CD8-positive, alpha-beta memory T cell (primary cell): Measurements from ENCODE around the gene LMAN2. TPM values are rescaled to one million over a fixed set of nuclear protein-coding genes. Genes with fewer than 3 reads are reported as not detected.

Source experiments
- CTCF ChIA-PET: fragments of 350-600 bp; sonication (Branson Sonifier 250); formaldehyde crosslinking; loops from one replicate; lab custom pipeline; 2021; ENCODE audit warnings: antibody characterized with exemption; lab: Charles Lee
- POLR2A ChIA-PET: fragments of 350-600 bp; sonication (Branson Sonifier 250); formaldehyde crosslinking; loops from one replicate; lab custom pipeline; 2021; ENCODE audit warnings: antibody characterized with exemption; lab: Charles Lee
- DNase-seq, 5 donors: peaks; one replicate each; pipeline versions ENCODE4 v3.0.0 to v3.0.0-alpha.2; 2020 to 2022; ENCODE audit warnings: mixed read lengths in 1 of 5
- H3K27ac ChIP-seq: one replicate; pipeline ENCODE4 v1.7.0; 2013; ENCODE audit warnings: low read depth, mild to moderate bottlenecking, low read length, moderate library complexity
- H3K27me3 ChIP-seq: 2 replicates; pipeline ENCODE4 v1.7.0; 2013; ENCODE audit warnings: low read length, mild to moderate bottlenecking; ENCODE audit not compliant: insufficient read depth, poor library complexity, severe bottlenecking
- H3K36me3 ChIP-seq: 2 replicates; pipeline ENCODE4 v1.7.0; 2013; ENCODE audit warnings: mild to moderate bottlenecking, low read length, moderate library complexity; ENCODE audit not compliant: insufficient read depth
- H3K4me1 ChIP-seq: 2 replicates; pipeline ENCODE4 v1.7.0; 2013; ENCODE audit warnings: mild to moderate bottlenecking, low read length, moderate library complexity; ENCODE audit not compliant: insufficient read depth
- H3K4me3 ChIP-seq: 2 replicates; pipeline ENCODE4 v1.7.0; 2013; ENCODE audit warnings: mild to moderate bottlenecking, low read length
- H3K9me3 ChIP-seq: 2 replicates; pipeline ENCODE4 v1.7.0; 2013; ENCODE audit warnings: mild to moderate bottlenecking, low read length
- H3K27ac Mint-ChIP-seq, 8 donors: one replicate each; pipeline ENCODE4 v1.8.0; 2020 to 2021; ENCODE audit warnings: mixed read lengths in 8 of 8, mild to moderate bottlenecking in 6 of 8, inconsistent platforms in 3 of 8, moderate library complexity in 3 of 8
- H3K27me3 Mint-ChIP-seq, 2 donors: one replicate each; pipeline ENCODE4 v1.8.0; 2020 to 2021; ENCODE audit warnings: mixed read lengths in 2 of 2, mild to moderate bottlenecking in 1 of 2, moderate library complexity in 1 of 2
- H3K36me3 Mint-ChIP-seq, 3 donors: one replicate each; pipeline ENCODE4 v1.8.0; 2020 to 2021; ENCODE audit warnings: mixed read lengths in 3 of 3, inconsistent platforms in 1 of 3, mild to moderate bottlenecking in 1 of 3
- H3K4me1 Mint-ChIP-seq, 3 donors: one replicate each; pipeline ENCODE4 v1.8.0; 2020 to 2021; ENCODE audit warnings: mixed read lengths in 3 of 3, inconsistent platforms in 1 of 3, mild to moderate bottlenecking in 1 of 3
- H3K4me3 Mint-ChIP-seq, 7 donors: one replicate each; pipeline ENCODE4 v1.8.0; 2020 to 2021; ENCODE audit warnings: mixed read lengths in 7 of 7, mild to moderate bottlenecking in 6 of 7, moderate library complexity in 4 of 7, inconsistent platforms in 2 of 7
- H3K9me3 Mint-ChIP-seq, 5 donors: one replicate each; pipeline ENCODE4 v1.8.0; 2020 to 2022; ENCODE audit warnings: mixed read lengths in 5 of 5, mild to moderate bottlenecking in 3 of 5, moderate library complexity in 2 of 5, inconsistent platforms in 1 of 5
- polyA plus RNA-seq: library from polyadenylated mRNA; unstranded; fragments of 300-500 nt; fragmentation: Illumina TruSeq; gene quantifications from one replicate; pipeline ENCODE4 v1.2.3, GENCODE V29; 2021
- total RNA-seq, 2 experiments: library from RNA; stranded (reverse); gene quantifications; one replicate each; pipeline ENCODE4 v1.2.3, GENCODE V29; 2021

Gene LMAN2
- total and polyA plus RNA-seq, 3 experiments from 2014 or later, result 112 to 276 (median 126) TPM

- H3K27me3 Mint-ChIP-seq, result no peaks in the 10 kb centered on the region
- Histone ChIP-seq H3K36me3 (peaks cover 77% of the 10 kb centered on the region), H3K9me3 (no peaks in the 10 kb centered on the region), H3K27ac (no peak overlapping the region), H3K27me3 (no peaks in the 10 kb centered on the region), H3K4me3 (no peak overlapping the region), H3K4me1 (peaks cover 12% of the 10 kb centered on the region)
- ChIA-PET CTCF (interaction anchor here (1.3 kb wide), 1 partner anchor 222 kb away, joined by 3 read pairs; no protein-coding TSS in a partner anchor), POLR2A (no interaction called here)
- H3K4me1 Mint-ChIP-seq, result peaks cover 17 to 26% (median 22%) of the 10 kb centered on the region in 3 donors
- no peaks in the 10 kb centered on the region for H3K9me3 Mint-ChIP-seq
- no peak for DNase-seq
- peak overlapping the region in 1 of 8 donors; percentile 50 for H3K27ac Mint-ChIP-seq
- peaks cover 14 to 87% (median 25%) of the 10 kb centered on the region in 3 donors for H3K36me3 Mint-ChIP-seq
- peak overlapping the region in 1 of 7 donors; percentile 48 for H3K4me3 Mint-ChIP-seq
These were observed 15.8 kb downstream of the LMAN2 start for GRCh38 chr5:177335701-177336065.

- H3K4me1 ChIP-seq, result peaks cover 12% of the 10 kb centered on the region
- no peaks in the 10 kb centered on the region for H3K9me3 ChIP-seq
- peaks cover 14 to 29% (median 20%) of the 10 kb centered on the region in 3 donors for H3K4me1 Mint-ChIP-seq
- DNase-seq, result no peak
- no peaks in the 10 kb centered on the region for H3K27me3 Mint-ChIP-seq
- H3K36me3 ChIP-seq, result peaks cover 77% of the 10 kb centered on the region
- H3K4me3 ChIP-seq, result no peak overlapping the region
- ChIA-PET POLR2A (no interaction called here), CTCF (interaction anchor here (1.3 to 2.5 kb wide), 2 partner anchors 69 to 221 kb away, joined by 3 to 7 read pairs; no protein-coding TSS in a partner anchor)
- H3K27ac Mint-ChIP-seq, result peak overlapping the region in 1 of 8 donors; percentile 47
- H3K36me3 Mint-ChIP-seq, result peaks cover 13 to 92% (median 30%) of the 10 kb centered on the region in 3 donors
- H3K4me3 Mint-ChIP-seq, result no peak overlapping the region
- no peaks in the 10 kb centered on the region for H3K9me3 Mint-ChIP-seq
- no peak overlapping the region for H3K27ac ChIP-seq
- no peaks in the 10 kb centered on the region for H3K27me3 ChIP-seq
These were observed 16.4 kb downstream of the LMAN2 start for GRCh38 chr5:177334781-177335700.

- no peaks in the 10 kb centered on the region for H3K27me3 Mint-ChIP-seq
- Histone ChIP-seq H3K27ac (no peak overlapping the region), H3K36me3 (peaks cover 72% of the 10 kb centered on the region), H3K9me3 (no peaks in the 10 kb centered on the region), H3K4me1 (peaks cover 5% of the 10 kb centered on the region), H3K27me3 (no peaks in the 10 kb centered on the region), H3K4me3 (no peak overlapping the region)
- ChIA-PET POLR2A (no interaction called here), CTCF (interaction anchor here (1.2 to 2.5 kb wide), 3 partner anchors 13 to 70 kb away, joined by 3 to 7 read pairs (median 6); no protein-coding TSS in a partner anchor)
- H3K4me1 Mint-ChIP-seq, result peaks cover 5 to 21% (median 11%) of the 10 kb centered on the region in 3 donors
- no peak for DNase-seq
- H3K9me3 Mint-ChIP-seq, result no peaks in the 10 kb centered on the region
- H3K4me3 Mint-ChIP-seq, result no peak overlapping the region
- peak overlapping the region in 1 of 8 donors; percentile 21 for H3K27ac Mint-ChIP-seq
- peaks cover 4 to 91% (median 25%) of the 10 kb centered on the region in 3 donors for H3K36me3 Mint-ChIP-seq
These were observed 17.3 kb downstream of the LMAN2 start for GRCh38 chr5:177334155-177334551.

- CTCF ChIA-PET, result interaction anchor here (1.2 to 2.5 kb wide), 3 partner anchors 13 to 70 kb away, joined by 3 to 7 read pairs (median 6); no protein-coding TSS in a partner anchor
These were observed 17.9 kb downstream of the LMAN2 start for GRCh38 chr5:177333420-177334154.

GRCh38 chr5:177332896-177333260, 18.6 kb downstream of the LMAN2 start:
- POLR2A ChIA-PET, result no interaction called here
- no peak for DNase-seq
- CTCF ChIA-PET, result interaction anchor here (1.2 to 2.5 kb wide), 3 partner anchors 12 to 71 kb away, joined by 3 to 7 read pairs (median 6); no protein-coding TSS in a partner anchor
- H3K27me3 Mint-ChIP-seq, result no peaks in the 10 kb centered on the region
- H3K27ac Mint-ChIP-seq, result peak overlapping the region in 4 of 8 donors; percentile 51 to 78 (median 61)
- H3K4me1 Mint-ChIP-seq, result peaks cover 6 to 20% (median 11%) of the 10 kb centered on the region in 3 donors
- H3K9me3 Mint-ChIP-seq, result no peaks in the 10 kb centered on the region
- Histone ChIP-seq H3K4me3 (no peak overlapping the region), H3K9me3 (no peaks in the 10 kb centered on the region), H3K27me3 (no peaks in the 10 kb centered on the region), H3K27ac (no peak overlapping the region), H3K36me3 (peaks cover 60% of the 10 kb centered on the region), H3K4me1 (peaks cover 7% of the 10 kb centered on the region)
- H3K36me3 Mint-ChIP-seq, result peaks cover 4 to 83% (median 25%) of the 10 kb centered on the region in 3 donors
- H3K4me3 Mint-ChIP-seq, result no peak overlapping the region

More at GRCh38 chr5:177333420-177334154, 17.9 kb downstream of the LMAN2 start:
- Mint-ChIP-seq H3K36me3 (peaks cover 4 to 88% (median 25%) of the 10 kb centered on the region in 3 donors), H3K27me3 (no peaks in the 10 kb centered on the region), H3K4me1 (peaks cover 6 to 20% (median 6%) of the 10 kb centered on the region in 3 donors), H3K27ac (peak overlapping the region in 2 of 8 donors; percentile 50 to 54), H3K9me3 (no peaks in the 10 kb centered on the region), H3K4me3 (no peak overlapping the region)
- Histone ChIP-seq H3K27ac (no peak overlapping the region), H3K27me3 (no peaks in the 10 kb centered on the region), H3K9me3 (no peaks in the 10 kb centered on the region), H3K36me3 (peaks cover 67% of the 10 kb centered on the region), H3K4me3 (no peak overlapping the region), H3K4me1 (peaks cover 1% of the 10 kb centered on the region)
- no peak for DNase-seq
- POLR2A ChIA-PET, result no interaction called here

- H3K9me3 Mint-ChIP-seq, result no peaks in the 10 kb centered on the region
- H3K27me3 Mint-ChIP-seq, result no peaks in the 10 kb centered on the region
- no peak for DNase-seq
- no peak overlapping the region for H3K4me3 Mint-ChIP-seq
- no peak overlapping the region for H3K4me3 ChIP-seq
- peak overlapping the region in 2 of 8 donors; percentile 65 to 79 for H3K27ac Mint-ChIP-seq
- H3K4me1 ChIP-seq, result peaks cover 7% of the 10 kb centered on the region
- H3K9me3 ChIP-seq, result no peaks in the 10 kb centered on the region
- no peak overlapping the region for H3K27ac ChIP-seq
- H3K36me3 ChIP-seq, result peaks cover 54% of the 10 kb centered on the region
- H3K27me3 ChIP-seq, result no peaks in the 10 kb centered on the region
- peaks cover 12 to 25% (median 17%) of the 10 kb centered on the region in 3 donors for H3K4me1 Mint-ChIP-seq
- H3K36me3 Mint-ChIP-seq, result peaks cover 4 to 83% (median 25%) of the 10 kb centered on the region in 3 donors
- ChIA-PET CTCF (interaction anchor here (1.6 to 2.5 kb wide), 2 partner anchors 38 to 72 kb away, joined by 6 to 7 read pairs; no protein-coding TSS in a partner anchor), POLR2A (no interaction called here)
These were observed 19.2 kb downstream of the LMAN2 start for GRCh38 chr5:177332031-177332895.
